NCI-H446 treated with DMSO at 0.1 percent for 48 hours (cell line): ENCODE data around the gene SLX9.

ENCODE experiments used
- DNase-seq: peaks from one replicate; lab custom pipeline; 2025; lab: John Stamatoyannopoulos, UW

Gene SLX9

GRCh38 chr21:44930543-44930981, 9.3 kb upstream of the SLX9 start:
- no peak for DNase-seq

- no peak for DNase-seq
Observed at GRCh38 chr21:44931137-44931500, 8.7 kb upstream of the SLX9 start.

GRCh38 chr21:44931501-44932407, 8.1 kb upstream of the SLX9 start:
- no peak for DNase-seq

DNA sequence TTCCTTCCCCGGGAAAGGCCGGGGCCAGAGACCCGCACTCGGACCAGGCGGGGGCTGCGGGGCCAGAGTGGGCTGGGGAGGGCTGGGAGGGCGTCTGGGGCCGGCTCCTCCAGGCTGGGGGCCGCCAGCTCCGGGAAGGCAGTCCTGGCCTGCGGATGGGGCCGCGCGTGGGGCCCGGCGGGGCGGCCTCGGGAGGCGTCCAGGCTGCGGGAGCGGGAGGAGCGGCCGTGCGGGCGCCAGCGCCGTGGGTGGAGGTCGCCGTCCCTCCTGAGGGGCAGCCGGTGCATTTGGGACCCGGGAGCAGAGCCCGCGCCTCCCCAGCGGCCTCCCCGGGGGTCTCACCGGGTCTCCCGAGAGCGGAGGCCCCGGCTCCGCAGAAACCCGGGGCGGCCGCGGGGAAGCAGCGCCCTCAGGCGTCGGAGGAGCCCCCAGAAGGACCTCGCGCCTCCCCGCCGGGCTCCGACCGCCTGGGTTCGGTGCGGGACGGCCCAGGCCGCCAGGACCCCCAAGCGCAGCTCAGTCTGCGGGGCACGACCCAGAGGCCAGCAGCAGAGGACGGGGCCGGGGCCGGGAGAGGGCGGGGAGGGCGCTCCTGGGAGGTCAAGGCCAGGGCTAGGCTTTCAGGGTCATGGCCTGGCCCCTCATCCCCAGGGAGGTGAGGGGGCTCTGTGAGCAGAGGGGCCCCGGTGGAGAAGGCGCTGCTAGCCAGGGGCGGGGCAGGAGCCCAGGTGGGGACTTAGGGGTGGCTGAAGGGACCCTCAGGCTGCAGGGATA, 7.2 kb upstream of the SLX9 start:
- no peak for DNase-seq

DNA sequence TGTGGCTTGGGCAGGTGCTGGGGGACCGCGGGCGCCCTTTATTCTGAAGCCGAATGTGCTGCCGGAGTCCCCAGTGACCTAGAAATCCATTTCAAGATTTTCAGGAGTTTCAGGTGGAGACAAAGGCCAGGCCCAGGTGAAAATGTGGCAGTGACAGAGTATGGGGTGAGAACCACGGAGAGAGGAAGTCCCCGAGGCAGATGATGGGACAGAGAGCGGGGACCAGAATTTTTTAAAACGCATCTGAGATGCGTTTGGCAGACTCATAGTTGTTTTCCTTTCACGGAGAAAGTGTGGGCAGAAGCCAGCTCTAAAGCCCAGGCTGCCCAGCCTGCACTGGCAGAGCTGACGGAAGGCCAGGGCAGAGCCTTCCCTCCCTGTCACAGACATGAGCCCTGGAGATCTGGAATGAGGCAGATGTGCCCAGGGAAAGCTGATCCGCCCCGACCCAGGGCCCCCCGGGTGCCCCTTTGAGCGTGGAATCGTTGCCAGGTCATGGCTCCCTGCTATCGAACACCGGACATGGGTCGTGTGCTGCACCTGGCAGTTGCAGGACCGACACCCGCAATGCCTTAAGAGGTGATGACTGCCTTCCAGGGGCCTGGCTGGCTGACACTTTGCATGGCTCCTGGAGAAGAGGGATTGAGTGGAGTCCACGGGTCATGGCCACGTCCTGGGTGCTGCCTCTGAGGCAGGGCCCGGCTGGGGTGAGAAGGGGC, 6.5 kb upstream of the SLX9 start:
- DNase-seq = no peak

DNA sequence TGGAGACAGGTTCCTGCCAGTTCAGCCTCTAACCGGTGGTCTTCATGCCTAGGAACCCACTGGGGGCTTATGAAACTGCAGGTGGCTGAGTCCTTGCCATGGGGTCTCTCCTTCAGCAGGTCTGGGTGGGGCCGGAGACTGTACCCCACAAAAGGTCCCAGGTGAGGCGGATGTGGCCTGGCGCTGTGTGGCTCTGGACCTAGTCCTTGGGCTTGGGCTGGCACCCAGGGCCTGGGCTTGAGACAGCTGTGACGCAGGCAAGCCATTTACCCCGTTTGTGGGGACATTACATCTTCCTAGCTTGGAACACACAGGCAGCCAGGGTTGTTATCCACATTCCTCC, 5.9 kb upstream of the SLX9 start:
- no peak for DNase-seq

GRCh38 chr21:44934276-44934675, 5.6 kb upstream of the SLX9 start:
- DNase-seq = no peak

DNA sequence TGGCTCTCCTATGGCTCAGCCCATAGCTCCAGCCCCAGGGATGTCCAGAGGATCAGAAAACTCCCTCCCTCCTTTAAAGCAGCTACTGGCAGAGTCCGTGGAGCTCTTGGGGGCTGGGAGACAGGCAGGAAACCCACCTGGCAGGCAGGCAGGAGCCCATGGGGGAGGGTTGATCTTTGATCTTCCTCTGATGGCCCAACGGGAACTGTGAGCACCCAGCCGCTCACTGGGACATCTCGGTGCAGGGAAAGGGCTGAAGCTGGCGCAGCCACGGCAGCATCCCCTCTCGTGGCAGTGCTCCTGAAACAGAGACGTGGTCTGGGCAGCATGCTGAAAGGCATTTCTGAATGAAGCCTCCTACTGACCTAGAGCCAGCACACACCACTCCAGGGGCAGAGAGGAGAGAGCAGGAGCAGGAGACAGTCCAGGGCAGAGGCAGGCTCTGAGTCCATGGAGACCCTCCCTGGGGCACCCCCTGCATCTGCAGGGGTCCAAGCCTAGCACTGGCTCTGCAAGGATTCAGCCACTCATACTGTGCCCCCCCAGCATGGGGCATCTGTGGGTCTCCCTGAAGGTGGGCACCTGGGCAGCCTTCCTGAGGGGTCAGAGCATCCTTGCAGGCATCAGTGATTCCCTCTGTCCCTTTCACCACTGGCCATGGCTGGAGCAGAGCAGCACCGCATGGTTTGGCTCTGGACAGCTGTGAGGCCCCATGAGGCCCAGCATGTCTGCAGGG, 4.9 kb upstream of the SLX9 start:
- no peak for DNase-seq

- DNase-seq = no peak
Observed at GRCh38 chr21:44935533-44935927, 4.3 kb upstream of the SLX9 start.

DNA sequence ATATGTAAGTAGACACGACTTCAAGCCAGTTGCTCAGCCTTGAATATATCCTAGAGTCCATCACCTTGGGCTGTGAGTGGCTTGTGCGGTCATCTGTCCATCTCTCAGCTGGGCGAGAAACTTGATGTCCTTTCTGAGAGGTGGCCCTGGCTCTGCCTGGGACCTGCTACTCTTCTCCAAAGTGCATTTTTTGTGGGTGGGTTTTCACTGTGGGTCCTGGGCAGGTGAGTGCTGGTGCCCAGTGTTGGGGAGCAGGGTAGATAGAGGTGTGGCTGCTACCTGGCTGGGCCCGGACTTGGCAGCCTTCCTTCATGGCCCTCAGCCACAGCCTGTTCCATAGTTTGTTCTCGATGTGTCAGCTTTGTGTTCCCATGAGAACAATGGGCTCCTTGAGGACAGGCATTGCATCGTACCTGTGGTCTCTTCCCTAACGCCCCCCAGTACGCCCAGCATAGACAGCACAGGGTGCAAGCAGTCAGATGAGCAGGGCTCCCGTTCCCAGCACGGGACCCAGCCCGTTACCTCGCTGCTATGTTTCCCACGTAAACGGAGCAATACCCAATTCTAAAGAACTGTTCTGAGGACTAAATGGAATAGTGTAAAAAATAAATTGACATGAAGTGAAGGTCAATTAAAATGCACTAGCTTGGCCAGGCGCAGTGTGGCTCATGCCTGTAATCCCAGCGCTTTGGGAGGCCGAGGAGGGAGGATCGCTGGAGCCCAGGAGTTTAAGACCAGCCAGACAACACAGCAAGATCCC, 877 bp upstream of the SLX9 start:
- no peak for DNase-seq

DNA sequence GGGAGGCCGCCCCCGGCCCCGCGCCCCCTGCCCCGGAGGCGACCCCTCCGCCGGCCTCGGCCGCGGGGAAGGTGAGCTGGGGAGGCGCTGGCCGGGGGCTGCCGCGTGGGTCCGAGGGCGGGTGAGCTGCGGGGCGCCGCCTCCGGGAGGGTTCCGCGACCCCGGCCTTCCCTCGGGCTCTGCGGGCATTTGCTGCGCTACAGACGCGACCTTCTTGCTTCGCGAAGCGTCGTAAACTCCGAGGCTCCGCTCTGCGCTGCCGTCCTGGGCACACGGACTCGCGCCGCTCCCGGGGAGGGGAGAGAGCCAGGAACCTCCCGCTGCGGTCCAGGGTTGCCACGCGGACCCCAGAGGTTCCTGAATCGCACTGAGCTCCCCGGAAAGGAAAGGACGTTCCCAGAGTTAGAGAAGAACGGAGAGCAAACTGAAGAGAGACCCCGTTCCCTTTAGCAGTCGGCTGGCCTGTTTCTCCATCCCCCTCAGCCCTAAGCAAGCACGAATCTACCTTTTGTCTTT, 345 bp downstream of the SLX9 start:
- no peak for DNase-seq

- DNase-seq = no peak
Observed at GRCh38 chr21:44941567-44941966, 1.7 kb downstream of the SLX9 start.

- no peak for DNase-seq
Observed at GRCh38 chr21:44942566-44942965, 2.7 kb downstream of the SLX9 start.

DNA sequence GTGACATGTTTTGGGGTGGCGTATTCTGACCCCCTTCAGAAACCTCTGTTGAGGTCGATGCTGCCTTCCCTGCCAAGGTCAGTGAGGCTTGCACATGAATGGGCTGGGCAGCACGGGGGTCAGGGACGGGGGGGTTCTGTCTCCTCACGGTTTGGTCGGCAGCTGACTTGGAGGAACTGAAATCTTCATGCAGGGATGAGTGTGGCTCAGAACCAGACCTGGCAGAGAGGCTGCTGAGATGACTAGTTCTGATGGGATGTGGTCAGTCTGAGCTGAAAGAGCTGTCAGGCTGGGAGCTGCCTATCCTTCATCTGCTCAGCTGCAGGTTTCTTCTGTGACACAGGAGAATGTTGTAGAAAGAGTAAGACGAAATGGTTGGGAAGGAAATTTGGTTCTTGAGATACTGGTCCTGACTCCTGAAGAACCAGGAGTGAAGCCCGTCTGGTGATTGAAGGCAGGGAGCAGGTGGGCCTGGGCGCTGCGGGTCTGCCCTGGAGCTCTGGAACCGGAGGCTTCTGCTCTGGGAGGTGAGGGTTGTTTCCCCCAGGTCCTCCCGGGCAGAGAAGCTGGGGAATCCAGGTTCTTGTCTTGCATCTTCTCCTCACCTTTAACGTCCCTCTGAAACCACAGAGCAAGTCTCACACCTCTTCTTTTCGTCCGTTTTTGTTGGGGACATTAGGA, 3.3 kb downstream of the SLX9 start:
- no peak for DNase-seq

GRCh38 chr21:44943686-44944550, 4.1 kb downstream of the SLX9 start:
- DNase-seq = no peak

- no peak for DNase-seq
Observed at GRCh38 chr21:44944596-44944995, 4.8 kb downstream of the SLX9 start.

GRCh38 chr21:44946254-44947041, 6.6 kb downstream of the SLX9 start:
- DNase-seq = no peak

- DNase-seq = no peak
Observed at GRCh38 chr21:44947111-44947929, 7.5 kb downstream of the SLX9 start.
